IPS-NIHi11 (cell line): Measurements from ENCODE around the gene VPS50.

Experiments used
- DNase-seq: peaks from one replicate; pipeline ENCODE4 v3.0.0; 2012; ENCODE audit warnings: mixed read lengths, low spot score

The VPS50 gene

GRCh38 chr7:93409324-93409723 lies 177.2 kb downstream of the VPS50 start:
- no peak for DNase-seq
